ENCODE data around the gene PLPP4.
"Not testable (repeated sequence)": the region's sequence is repeated elsewhere in the genome, so short reads cannot be mapped to it uniquely, and the experiment has no call there.

The PLPP4 gene

GRCh38 chr10:120492346-120492745, 35.3 kb downstream of the PLPP4 start:
- DNase-seq: no peak

GRCh38 chr10:120493411-120494312, 36.6 kb downstream of the PLPP4 start:
- DNase-seq: no peak

GRCh38 chr10:120494313-120494710, 37.3 kb downstream of the PLPP4 start:
- DNase-seq: no peak

GRCh38 chr10:120495226-120496009, 38.4 kb downstream of the PLPP4 start:
- no peak for DNase-seq

- DNase-seq: no peak
Measured at GRCh38 chr10:120499883-120500282, 42.9 kb downstream of the PLPP4 start.

- DNase-seq: no peak
Measured at GRCh38 chr10:120503689-120504088, 46.7 kb downstream of the PLPP4 start.

- DNase-seq: not testable (repeated sequence)
Measured at GRCh38 chr10:120504227-120504626, 47.2 kb downstream of the PLPP4 start.

- no peak for DNase-seq
Measured at GRCh38 chr10:120505056-120505455, 48.0 kb downstream of the PLPP4 start.

- no peak for DNase-seq
Measured at GRCh38 chr10:120505866-120506265, 48.8 kb downstream of the PLPP4 start.

GRCh38 chr10:120506674-120507073, 49.6 kb downstream of the PLPP4 start:
- no peak for DNase-seq

- no peak for DNase-seq
Measured at GRCh38 chr10:120507175-120507574, 50.1 kb downstream of the PLPP4 start.

GRCh38 chr10:120507651-120508050, 50.6 kb downstream of the PLPP4 start:
- DNase-seq: no peak

- DNase-seq: no peak
Measured at GRCh38 chr10:120508393-120508792, 51.4 kb downstream of the PLPP4 start.

GRCh38 chr10:120508966-120509365, 51.9 kb downstream of the PLPP4 start:
- DNase-seq: no peak

- DNase-seq: no peak
Measured at GRCh38 chr10:120511165-120511564, 54.1 kb downstream of the PLPP4 start.

- no peak for DNase-seq
Measured at GRCh38 chr10:120513307-120513796, 56.3 kb downstream of the PLPP4 start.

- DNase-seq: peak; percentile 1
Measured at GRCh38 chr10:120514035-120514620, 57.1 kb downstream of the PLPP4 start.

- no peak for DNase-seq
Measured at GRCh38 chr10:120514959-120515358, 57.9 kb downstream of the PLPP4 start.

GRCh38 chr10:120515741-120516140, 58.7 kb downstream of the PLPP4 start:
- DNase-seq: no peak

- DNase-seq: no peak
Measured at GRCh38 chr10:120516426-120516825, 59.4 kb downstream of the PLPP4 start.

GRCh38 chr10:120517196-120517595, 60.2 kb downstream of the PLPP4 start:
- DNase-seq: no peak

GRCh38 chr10:120517881-120518484, 61.0 kb downstream of the PLPP4 start:
- no peak for DNase-seq

- no peak for DNase-seq
Measured at GRCh38 chr10:120521880-120522279, 64.9 kb downstream of the PLPP4 start.
